Panc1 (cell line): ENCODE measurements around the gene TMEM40. TPM values are rescaled to one million over a fixed set of nuclear protein-coding genes. Genes with fewer than 3 reads are reported as not detected.

Experiments used
- ATAC-seq: fragments of 200-7000 bp; cut with Tn5 transposase; 2 replicates; pipeline ENCODE4 v1.9.1; 2020; ENCODE audit warnings: mild to moderate bottlenecking, moderate library complexity
- BruUV-seq: library from RNA; stranded (reverse); fragments of 400-500 nt; replicated peaks from 2 replicates; lab custom pipeline; 2021; lab: Mats Ljungman, UMichigan
- CTCF ChIA-PET: fragments of 300-600 bp; sonication (Branson Sonifier 250); formaldehyde crosslinking; loops from one replicate; lab custom pipeline; 2022; ENCODE audit warnings: antibody characterized with exemption; lab: Charles Lee
- POLR2A ChIA-PET: fragments of 300-600 bp; sonication (Branson Sonifier 250); formaldehyde crosslinking; loops from one replicate; lab custom pipeline; 2022; ENCODE audit warnings: antibody characterized with exemption; lab: Charles Lee
- DNase-seq: peaks from one replicate; pipeline ENCODE4 v3.0.0-alpha.2; 2010; ENCODE audit warnings: low read depth, low spot score
- H3K27ac ChIP-seq: 2 replicates; pipeline ENCODE4 v1.5.1; 2011; ENCODE audit warnings: mild to moderate bottlenecking, low read length, inconsistent platforms
- H3K27me3 ChIP-seq: fragments of 200-500 bp; sonication (Bioruptor generic); 2 replicates; pipeline ENCODE4 v1.6.0; 2014; ENCODE audit warnings: low read length, inconsistent platforms; ENCODE audit not compliant: control insufficient read depth, insufficient read depth
- H3K36me3 ChIP-seq: fragments of 200-500 bp; sonication (Bioruptor generic); 2 replicates; pipeline ENCODE4 v1.5.1; 2014; ENCODE audit warnings: inconsistent platforms, mild to moderate bottlenecking, low read length, moderate library complexity; ENCODE audit not compliant: control insufficient read depth, insufficient read depth
- H3K4me1 ChIP-seq: 2 replicates; pipeline ENCODE4 v1.5.1; 2011; ENCODE audit warnings: inconsistent platforms, mild to moderate bottlenecking, low read length, moderate library complexity; ENCODE audit not compliant: control insufficient read depth, insufficient read depth
- H3K4me3 ChIP-seq, 2 experiments: 2 replicates each; pipeline ENCODE4 v1.5.1; 2011 to 2012; ENCODE audit warnings: low read depth in 2 of 2, low read length in 2 of 2, mild to moderate bottlenecking in 2 of 2, inconsistent platforms in 1 of 2, moderate library complexity in 1 of 2
- H3K9me3 ChIP-seq: fragments of 200-500 bp; sonication (Bioruptor generic); 2 replicates; pipeline ENCODE4 v1.5.1; 2014; ENCODE audit warnings: low read depth, mild to moderate bottlenecking, inconsistent platforms, low read length, moderate library complexity; ENCODE audit not compliant: control insufficient read depth, insufficient read depth
- CTCF ChIP-seq: fragments of 450-650 bp; IDR thresholded peaks from 2 replicates; pipeline ENCODE4 v1.5.1; 2017; ENCODE audit warnings: mild to moderate bottlenecking
- POLR2AphosphoS5 ChIP-seq: IDR thresholded peaks from 2 replicates; pipeline ENCODE4 v1.6.1; 2012; ENCODE audit warnings: mild to moderate bottlenecking, low read depth, low read length, moderate library complexity
- REST ChIP-seq, 2 experiments: IDR thresholded peaks; 2 replicates each; pipeline ENCODE4 v1.6.1; 2011 to 2012; ENCODE audit warnings: low read depth in 2 of 2, control low read depth in 1 of 2, low read length in 1 of 2, mild to moderate bottlenecking in 1 of 2, moderate library complexity in 1 of 2; ENCODE audit not compliant: insufficient read depth in 1 of 2
- SIN3A ChIP-seq: IDR thresholded peaks from 2 replicates; pipeline ENCODE4 v1.6.1; 2012; ENCODE audit warnings: low read depth, mild to moderate bottlenecking, low read length, moderate library complexity, borderline replicate concordance; ENCODE audit not compliant: insufficient read depth
- TCF7L2 ChIP-seq: IDR thresholded peaks from 2 replicates; pipeline ENCODE4 v1.6.1; 2011; ENCODE audit warnings: mild to moderate bottlenecking, low read depth, low read length, inconsistent platforms
- in situ Hi-C: cut with HindIII; loops from 2 replicates; pipeline ENCODE4 v1.10.0; 2016; ENCODE audit warnings: low sequenced_read_pairs, low pct_unique_long_range_greater_than_20kb
- intact Hi-C: fragments of 100-400 bp; cut with micrococcal nuclease; formaldehyde crosslinking; loops from one replicate; pipeline ENCODE4 v1.10.0; 2022; ENCODE audit not compliant: unreplicated experiment
- total RNA-seq: library from RNA; stranded (reverse); gene quantifications from one replicate; pipeline ENCODE4 v1.2.1, GENCODE V29; 2021; ENCODE audit not compliant: unreplicated experiment

Gene TMEM40
- total RNA-seq, 1 experiment from 2014 or later = 1.3 TPM

- TF ChIP-seq SIN3A (no peak), TCF7L2 (no peak), REST (IDR thresholded peaks at IDR 0.05; ENCODE audit: insufficient read depth in 1 of 2, low read depth in 2 of 2, low read length in 1 of 2) (no peak), CTCF (no peak), POLR2AphosphoS5 (no peak)
- no peaks in the 10 kb centered on the region for H3K36me3 ChIP-seq
- no peak for DNase-seq
- no peaks in the 10 kb centered on the region for H3K9me3 ChIP-seq
- H3K27ac ChIP-seq = no peak overlapping the region
- POLR2A ChIA-PET = no interaction called here
- ATAC-seq = no peak
- CTCF ChIA-PET = interaction anchor here (0.5 to 0.6 kb wide), 2 partner anchors 45 to 720 kb away, joined by 3 to 9 read pairs; no protein-coding TSS in a partner anchor
- BruUV-seq = no TSS peak
- H3K4me1 ChIP-seq = peaks cover 4% of the 10 kb centered on the region; the same call in 1 of the 2 replicates
- intact Hi-C loops (no loop called here), in situ Hi-C loops (no loop called here)
- H3K27me3 ChIP-seq = no peaks in the 10 kb centered on the region
- H3K4me3 ChIP-seq = no peak overlapping the region
These were observed 48.7 kb upstream of the TMEM40 start for GRCh38 chr3:12807601-12808359.

- Histone ChIP-seq H3K27me3 (no peaks in the 10 kb centered on the region), H3K4me1 (peaks cover 4% of the 10 kb centered on the region; the same call in 1 of the 2 replicates), H3K27ac (no peak overlapping the region), H3K36me3 (no peaks in the 10 kb centered on the region), H3K9me3 (no peaks in the 10 kb centered on the region), H3K4me3 (no peak overlapping the region)
- ChIA-PET POLR2A (no interaction called here), CTCF (interaction anchor here (0.5 to 0.6 kb wide), 2 partner anchors 44 to 721 kb away, joined by 3 to 9 read pairs; no protein-coding TSS in a partner anchor)
- DNase-seq (no peak), ATAC-seq (no peak)
- intact Hi-C loops = no loop called here
- in situ Hi-C loops = no loop called here
- TF ChIP-seq REST (IDR thresholded peaks at IDR 0.05; ENCODE audit: insufficient read depth in 1 of 2, low read depth in 2 of 2, low read length in 1 of 2) = no peak
- no peak for TF ChIP-seq SIN3A
- TF ChIP-seq POLR2AphosphoS5 = no peak
- TF ChIP-seq TCF7L2 = no peak
- no TSS peak for BruUV-seq
These were observed 48.0 kb upstream of the TMEM40 start for GRCh38 chr3:12807066-12807465.
